Stimulated activated CD8-positive, alpha-beta memory T cell treated with anti-CD3 and anti-CD28 coated beads, Interleukin-7, amount 100 ng/mL, for 4 hours (primary cell): Measurements from ENCODE around the gene ITPR3.

ENCODE experiments used
- DNase-seq, 2 donors: peaks; one replicate each; pipeline ENCODE4 v3.0.0-alpha.2; 2020; ENCODE audit warnings: low read depth in 2 of 2

ITPR3 gene

DNA sequence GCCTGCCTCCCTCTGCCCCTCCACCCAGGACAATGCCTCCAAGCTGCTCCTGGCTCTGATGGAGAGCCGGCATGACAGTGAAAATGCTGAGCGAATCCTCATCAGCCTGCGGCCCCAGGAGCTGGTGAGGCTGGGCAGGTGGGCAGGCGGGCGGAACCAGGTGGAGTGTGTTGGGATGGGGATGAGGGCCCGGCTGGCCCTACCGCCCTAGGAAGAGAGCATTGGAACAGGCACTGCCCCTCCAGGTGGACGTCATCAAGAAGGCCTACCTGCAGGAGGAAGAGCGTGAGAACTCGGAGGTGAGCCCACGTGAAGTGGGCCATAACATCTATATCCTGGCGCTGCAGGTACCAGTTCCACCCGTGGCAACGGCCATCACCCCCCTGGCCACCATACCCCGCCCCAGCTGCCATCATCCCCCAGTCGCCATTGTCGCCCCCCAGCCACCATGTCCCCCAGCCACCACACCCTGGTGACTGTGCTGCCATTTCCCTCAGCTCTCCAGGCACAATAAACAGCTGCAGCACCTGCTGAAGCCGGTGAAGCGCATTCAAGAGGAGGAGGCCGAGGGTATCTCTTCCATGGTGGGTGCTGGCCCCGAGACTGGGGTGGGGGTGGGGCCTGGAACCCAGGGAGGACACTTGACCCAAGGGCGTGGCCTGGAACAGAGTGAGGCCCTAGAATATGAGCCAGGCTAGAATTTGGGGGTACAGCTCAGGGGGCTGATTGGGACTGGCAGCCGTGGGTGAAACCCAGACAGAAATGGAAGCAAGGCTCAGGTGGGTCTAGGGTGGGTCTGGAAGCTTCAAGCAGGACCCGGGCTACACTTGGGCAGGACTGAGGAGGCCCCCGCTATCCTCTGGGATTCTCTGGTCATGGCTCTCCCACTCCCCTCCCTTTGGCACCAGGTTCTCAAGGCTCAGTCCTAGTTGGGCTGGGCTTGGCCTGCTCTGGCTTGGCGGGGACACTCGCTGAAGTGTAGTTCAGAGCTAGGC is 66.2 kb downstream of the ITPR3 start:
- no peak for DNase-seq

DNA sequence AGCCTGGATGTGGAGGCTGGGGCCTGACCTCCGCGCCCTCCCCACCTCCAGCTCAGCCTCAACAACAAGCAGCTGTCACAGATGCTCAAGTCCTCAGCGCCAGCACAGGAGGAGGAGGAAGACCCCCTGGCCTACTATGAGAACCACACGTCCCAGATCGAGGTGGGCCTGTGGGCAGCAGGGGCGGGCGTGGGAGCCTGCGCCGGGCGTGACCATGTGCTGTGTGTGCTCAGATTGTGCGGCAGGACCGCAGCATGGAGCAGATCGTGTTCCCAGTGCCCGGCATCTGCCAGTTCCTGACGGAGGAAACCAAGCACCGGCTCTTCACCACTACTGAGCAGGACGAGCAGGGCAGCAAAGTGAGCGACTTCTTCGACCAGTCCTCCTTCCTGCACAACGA is 66.9 kb downstream of the ITPR3 start:
- DNase-seq, result no peak

DNA sequence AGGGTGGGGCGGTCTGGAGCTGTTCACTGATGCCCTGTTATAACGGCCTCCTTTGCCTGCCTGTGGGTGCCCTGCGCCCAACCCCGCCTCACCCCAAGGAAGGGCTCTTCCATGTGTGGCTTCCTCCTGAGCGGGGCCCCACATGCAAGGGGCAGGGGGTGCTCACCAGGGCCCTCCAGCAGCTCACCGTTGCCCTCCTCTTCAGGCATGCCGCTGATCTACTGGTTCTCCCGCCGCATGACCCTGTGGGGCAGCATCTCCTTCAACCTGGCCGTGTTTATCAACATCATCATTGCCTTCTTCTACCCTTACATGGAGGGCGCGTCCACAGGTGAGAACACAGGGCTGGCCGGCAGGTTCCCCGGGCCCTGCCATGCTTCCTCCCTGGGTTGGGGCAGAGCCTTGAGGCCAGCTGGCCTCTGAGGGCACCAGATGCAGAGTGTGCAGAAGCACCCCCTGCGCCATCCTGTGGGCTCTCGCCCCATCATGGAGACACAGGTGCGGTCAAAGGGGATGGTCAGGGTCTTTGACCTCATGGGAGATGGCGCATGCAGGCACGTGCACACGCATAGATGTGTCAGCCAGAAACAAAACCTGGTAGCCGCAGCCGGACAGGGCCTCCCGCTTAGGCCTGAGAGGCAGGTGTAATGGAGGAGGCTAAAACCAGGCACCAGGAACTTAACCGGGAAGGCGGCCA is 67.5 kb downstream of the ITPR3 start:
- no peak for DNase-seq

GRCh38 chr6:33689148-33689494 is 68.0 kb downstream of the ITPR3 start:
- DNase-seq, result no peak

DNA sequence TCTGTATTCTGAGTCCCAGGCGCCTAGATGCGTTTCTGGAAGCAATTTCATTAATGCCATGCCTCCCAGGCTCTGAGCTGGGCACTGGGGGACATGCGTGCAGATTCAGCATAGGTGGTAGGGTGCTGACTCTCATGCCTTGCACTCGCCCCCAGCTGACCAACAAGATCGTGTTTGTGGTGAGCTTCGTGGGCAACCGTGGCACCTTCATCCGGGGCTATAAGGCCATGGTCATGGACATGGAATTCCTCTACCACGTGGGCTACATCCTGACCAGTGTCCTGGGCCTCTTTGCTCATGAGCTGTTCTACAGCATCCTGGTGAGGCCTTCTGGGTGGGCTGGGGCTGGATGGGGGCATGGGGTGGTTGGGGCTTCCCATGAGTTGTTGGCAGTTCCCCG is 68.8 kb downstream of the ITPR3 start:
- DNase-seq, result no peak

- DNase-seq, result no peak
Measured at GRCh38 chr6:33690766-33691165, 69.6 kb downstream of the ITPR3 start.

- no peak for DNase-seq
Measured at GRCh38 chr6:33691456-33692077, 70.4 kb downstream of the ITPR3 start.

DNA sequence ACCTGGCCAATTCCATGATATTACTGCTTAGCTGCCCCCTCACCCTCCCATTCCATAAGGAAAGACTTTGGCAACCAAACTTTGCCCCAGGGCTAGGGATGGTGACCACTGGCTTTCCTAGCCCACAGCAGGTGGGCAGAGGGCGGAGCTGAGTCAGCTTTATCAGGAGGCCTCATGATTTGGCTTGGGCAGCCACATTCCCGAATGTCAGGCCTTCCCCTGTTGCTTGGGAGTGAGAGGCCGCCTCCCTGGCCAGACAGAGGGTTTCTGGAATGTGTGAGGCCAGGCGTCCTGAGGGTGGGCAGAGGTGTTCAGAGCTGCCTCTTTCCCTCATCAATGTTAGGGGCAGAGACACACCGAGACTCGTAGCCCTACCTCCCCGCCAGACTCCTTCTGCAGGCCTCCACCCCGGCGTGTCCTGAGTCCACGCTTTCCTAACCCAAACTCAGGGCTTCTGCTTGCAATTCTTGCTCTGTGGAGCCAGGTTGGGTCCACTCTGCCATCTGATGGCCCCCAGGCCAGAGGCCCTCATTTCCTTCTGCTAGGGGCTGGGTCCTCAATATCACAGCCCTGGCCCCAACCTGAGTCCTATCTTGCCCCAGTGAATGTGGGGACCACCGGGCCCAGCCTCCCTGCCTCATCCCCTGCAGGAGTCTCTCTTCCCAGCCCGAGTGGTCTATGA is 71.1 kb downstream of the ITPR3 start:
- no peak for DNase-seq

DNA sequence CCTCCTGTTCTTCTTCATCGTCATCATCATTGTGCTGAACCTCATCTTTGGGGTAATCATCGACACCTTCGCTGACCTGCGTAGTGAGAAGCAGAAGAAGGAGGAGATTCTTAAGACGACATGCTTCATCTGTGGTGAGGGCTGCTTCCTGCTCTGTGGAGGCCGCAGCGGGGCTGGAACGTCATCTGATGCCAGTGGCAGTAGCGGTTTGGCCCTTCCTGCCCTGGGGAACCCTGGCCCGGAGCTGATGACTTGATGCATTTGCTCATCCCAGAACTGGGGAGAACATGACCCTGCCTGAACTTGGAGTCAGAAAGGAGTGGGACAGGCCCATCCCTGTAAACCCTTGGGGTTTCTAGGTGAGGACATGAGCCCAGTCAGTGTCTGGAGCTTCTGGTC is 71.6 kb downstream of the ITPR3 start:
- DNase-seq, result peak; percentile 30 to 56

DNA sequence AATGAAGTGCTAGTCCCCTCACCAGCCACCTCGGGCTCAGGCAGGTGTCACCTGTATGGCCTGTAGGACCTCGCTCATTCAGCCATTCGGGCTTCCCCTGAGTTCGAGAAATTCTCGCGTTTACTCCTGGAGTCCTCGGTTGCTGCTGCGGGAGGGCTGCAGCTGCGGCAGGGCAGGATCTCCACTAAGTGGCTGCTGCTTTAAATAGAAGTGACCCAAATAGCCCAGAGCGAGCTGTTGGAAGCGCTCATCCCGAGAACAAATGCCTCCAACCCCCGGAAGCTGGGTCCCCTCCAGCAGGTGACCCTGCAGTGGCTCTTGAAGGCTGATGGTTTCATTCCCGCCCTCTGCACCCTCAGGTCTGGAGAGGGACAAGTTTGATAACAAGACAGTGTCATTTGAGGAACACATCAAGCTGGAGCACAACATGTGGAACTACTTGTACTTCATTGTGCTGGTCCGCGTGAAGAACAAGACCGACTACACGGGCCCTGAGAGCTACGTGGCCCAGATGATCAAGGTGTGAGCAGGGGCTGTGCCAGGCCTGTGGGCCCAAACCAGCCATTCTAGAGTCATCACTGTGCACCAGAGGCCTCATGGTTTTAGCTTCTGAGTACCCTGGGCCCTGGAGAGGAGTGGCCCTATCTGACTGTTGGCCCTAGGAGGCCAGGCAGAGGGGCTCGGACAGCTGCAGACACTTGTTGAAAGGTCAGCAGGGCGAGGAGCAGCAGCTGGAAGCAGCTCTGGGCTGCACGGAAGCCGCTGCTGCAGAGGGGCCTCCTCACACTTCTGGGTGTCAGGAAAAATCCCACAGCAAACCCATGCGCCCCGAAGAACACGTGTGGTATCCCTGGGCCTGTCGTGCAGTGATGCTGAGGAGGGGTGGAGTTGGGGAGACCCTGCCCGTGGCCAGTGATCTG is 72.3 kb downstream of the ITPR3 start:
- no peak for DNase-seq

GRCh38 chr6:33694401-33694931 is 73.3 kb downstream of the ITPR3 start:
- peak; percentile 67 to 76 for DNase-seq

GRCh38 chr6:33694977-33695376 is 73.9 kb downstream of the ITPR3 start:
- no peak for DNase-seq

DNA sequence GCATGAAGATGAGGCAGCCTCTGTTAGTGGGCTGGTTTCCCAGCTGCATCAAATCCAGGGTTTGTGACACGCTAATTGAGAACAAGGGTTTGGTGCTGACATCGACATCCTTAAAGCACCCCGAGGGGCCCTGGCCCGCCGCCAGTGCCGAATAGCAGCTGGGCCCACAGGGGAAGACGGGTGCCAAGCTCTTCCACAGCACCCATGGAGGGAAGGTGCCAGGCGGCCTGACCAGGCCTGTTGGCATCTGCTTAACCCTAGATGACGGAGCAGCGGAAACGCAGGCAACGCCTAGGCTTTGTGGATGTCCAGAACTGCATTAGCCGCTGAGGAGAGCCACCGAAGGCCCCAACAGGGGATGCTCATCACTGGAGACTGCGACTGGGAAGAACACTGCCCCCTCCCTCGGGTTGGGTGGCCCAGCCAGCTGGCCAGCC is 74.3 kb downstream of the ITPR3 start:
- DNase-seq, result no peak

GRCh38 chr6:33696076-33696475 is 75.0 kb downstream of the ITPR3 start:
- DNase-seq, result no peak

GRCh38 chr6:33696548-33697518 is 75.7 kb downstream of the ITPR3 start:
- DNase-seq, result no peak

DNA sequence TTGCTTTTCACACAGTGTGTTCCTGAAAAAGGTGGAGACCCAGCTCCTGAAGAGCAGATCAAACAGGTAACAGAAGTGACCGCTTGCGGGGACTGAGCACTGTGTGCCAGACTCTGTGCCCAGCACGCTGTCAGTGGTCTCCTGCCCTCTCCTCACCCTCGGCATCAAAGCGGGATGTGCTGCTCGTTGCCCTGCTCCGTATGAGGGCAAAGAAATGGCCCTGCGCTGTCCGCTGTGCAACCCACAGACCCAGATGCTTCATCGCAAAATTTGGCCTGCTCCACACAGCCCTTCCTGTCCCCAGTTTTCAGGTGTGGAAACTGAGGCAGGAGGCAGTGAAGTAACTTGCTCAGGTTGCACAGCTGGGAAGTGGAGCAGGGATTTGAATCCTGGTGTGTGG is 76.7 kb downstream of the ITPR3 start:
- DNase-seq, result no peak

- no peak for DNase-seq
Measured at GRCh38 chr6:33698494-33698893, 77.4 kb downstream of the ITPR3 start.

DNA sequence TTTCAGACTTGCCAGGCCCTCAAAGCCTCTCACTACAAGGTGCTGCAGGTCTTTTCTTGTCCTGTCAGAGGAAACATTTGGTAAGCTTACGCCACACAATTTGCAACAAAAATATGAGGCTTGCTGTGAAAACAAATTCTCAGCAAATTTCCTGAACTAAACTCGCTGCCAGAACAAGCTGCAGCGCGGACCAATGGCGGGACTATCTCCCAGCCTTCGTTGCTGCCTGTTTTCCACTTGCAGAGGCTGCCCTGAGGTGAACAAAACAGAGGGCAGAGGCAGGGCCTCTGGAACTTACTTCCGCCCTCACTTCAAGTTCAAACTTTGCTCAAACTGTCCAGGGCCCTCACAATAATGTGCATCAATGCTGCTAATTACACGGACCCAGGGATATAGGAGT is 78.0 kb downstream of the ITPR3 start:
- no peak for DNase-seq

GRCh38 chr6:33699739-33700138 is 78.6 kb downstream of the ITPR3 start:
- no peak for DNase-seq
